GM18498 (cell line): ENCODE data around the gene HRCT1.
"Not testable (repeated sequence)": the region's sequence is repeated elsewhere in the genome, so short reads cannot be mapped to it uniquely, and the experiment has no call there.

Experiments used
- ATAC-seq: cut with Tn5 transposase; IDR thresholded peaks from one replicate; pipeline ENCODE4 v1.9.1; 2021; ENCODE audit warnings: mild to moderate bottlenecking, moderate library complexity; ENCODE audit not compliant: unreplicated experiment

HRCT1 gene

GRCh38 chr9:35915681-35916294 lies 9.8 kb downstream of the HRCT1 start:
- ATAC-seq = no peak

- ATAC-seq = no peak
Observed at GRCh38 chr9:35917261-35917660, 11.3 kb downstream of the HRCT1 start.

GRCh38 chr9:35918780-35919179 lies 12.8 kb downstream of the HRCT1 start:
- ATAC-seq = no peak

GRCh38 chr9:35919212-35920008 lies 13.4 kb downstream of the HRCT1 start:
- ATAC-seq = no peak

- ATAC-seq = no peak
Observed at GRCh38 chr9:35920051-35920620, 14.1 kb downstream of the HRCT1 start.

GRCh38 chr9:35923598-35923926 lies 17.6 kb downstream of the HRCT1 start:
- no peak for ATAC-seq

- ATAC-seq = no peak
Observed at GRCh38 chr9:35923927-35924763, 18.1 kb downstream of the HRCT1 start.

GRCh38 chr9:35928591-35929452 lies 22.8 kb downstream of the HRCT1 start:
- ATAC-seq = no peak

- no peak for ATAC-seq
Observed at GRCh38 chr9:35929453-35929718, 23.4 kb downstream of the HRCT1 start.

GRCh38 chr9:35930521-35930920 lies 24.5 kb downstream of the HRCT1 start:
- no peak for ATAC-seq

GRCh38 chr9:35930989-35931388 lies 25.0 kb downstream of the HRCT1 start:
- no peak for ATAC-seq

- no peak for ATAC-seq
Observed at GRCh38 chr9:35932735-35933134, 26.7 kb downstream of the HRCT1 start.

- no peak for ATAC-seq
Observed at GRCh38 chr9:35933550-35934067, 27.6 kb downstream of the HRCT1 start.

GRCh38 chr9:35934069-35934468 lies 28.1 kb downstream of the HRCT1 start:
- ATAC-seq = not testable (repeated sequence)

GRCh38 chr9:35935261-35935660 lies 29.3 kb downstream of the HRCT1 start:
- ATAC-seq = no peak

- no peak for ATAC-seq
Observed at GRCh38 chr9:35935755-35936509, 29.9 kb downstream of the HRCT1 start.

GRCh38 chr9:35937227-35937626 lies 31.2 kb downstream of the HRCT1 start:
- ATAC-seq = no peak

- ATAC-seq = no peak
Observed at GRCh38 chr9:35938474-35939356, 32.7 kb downstream of the HRCT1 start.
